DND-41 (cell line): Measurements from ENCODE around the gene TSKS.

Source experiments
- ATAC-seq: fragments of 200-7000 bp; cut with Tn5 transposase; 3 replicates; pipeline ENCODE4 v1.9.1; 2021; ENCODE audit warnings: low read depth; ENCODE audit not compliant: insufficient read depth
- DNase-seq: peaks from one replicate; pipeline ENCODE4 v3.0.0-alpha.2; 2020
- H2AFZ ChIP-seq: 2 replicates; pipeline ENCODE4 v1.6.0; 2012; ENCODE audit warnings: low read depth, low read length
- H3K27ac ChIP-seq: 2 replicates; pipeline ENCODE4 v1.5.1; 2012; ENCODE audit warnings: low read length, inconsistent platforms
- H3K27me3 ChIP-seq: fragments of 200-600 bp; sonication (generic); 2 replicates; pipeline ENCODE4 v1.6.0; 2012; ENCODE audit warnings: low read length, mild to moderate bottlenecking, inconsistent platforms; ENCODE audit not compliant: insufficient read depth, poor library complexity
- H3K36me3 ChIP-seq: 2 replicates; pipeline ENCODE4 v1.5.1; 2012; ENCODE audit warnings: low read length, inconsistent platforms; ENCODE audit not compliant: insufficient read depth
- H3K4me1 ChIP-seq: 2 replicates; pipeline ENCODE4 v1.5.1; 2012; ENCODE audit warnings: mild to moderate bottlenecking, low read length; ENCODE audit not compliant: insufficient read depth
- H3K4me2 ChIP-seq: 2 replicates; pipeline ENCODE4 v1.6.0; 2012; ENCODE audit warnings: mild to moderate bottlenecking, moderate library complexity, low read length, inconsistent platforms; ENCODE audit not compliant: insufficient read depth
- H3K4me3 ChIP-seq, 2 experiments: fragments of 200-600 bp in 1 of 2; shearing (Covaris generic) in 1 of 2; 2 replicates each; pipeline ENCODE4 v1.5.1; 2012 to 2016; ENCODE audit warnings: inconsistent platforms in 2 of 2, low read length in 2 of 2, mild to moderate bottlenecking in 2 of 2, low read depth in 1 of 2, moderate library complexity in 1 of 2
- H3K79me2 ChIP-seq: 2 replicates; pipeline ENCODE4 v1.6.0; 2012; ENCODE audit warnings: low read length, inconsistent platforms; ENCODE audit not compliant: insufficient read depth
- H3K9ac ChIP-seq: 2 replicates; pipeline ENCODE4 v1.6.0; 2012; ENCODE audit warnings: low read depth, mild to moderate bottlenecking, inconsistent platforms, low read length, moderate library complexity
- H3K9me3 ChIP-seq: 2 replicates; pipeline ENCODE4 v1.5.1; 2012; ENCODE audit warnings: low read length, moderate library complexity, mild to moderate bottlenecking, inconsistent platforms; ENCODE audit not compliant: insufficient read depth, severe bottlenecking
- H4K20me1 ChIP-seq: 2 replicates; pipeline ENCODE4 v1.6.0; 2012; ENCODE audit warnings: low read length; ENCODE audit not compliant: insufficient read depth
- CTCF ChIP-seq: IDR thresholded peaks from 2 replicates; pipeline ENCODE4 v1.5.1; 2012; ENCODE audit warnings: borderline replicate concordance, low read length, moderate library complexity, mild to moderate bottlenecking; ENCODE audit not compliant: poor library complexity, severe bottlenecking; ENCODE audit errors: extremely low read depth
- EZH2 ChIP-seq: IDR thresholded peaks from 3 replicates; pipeline ENCODE4 v1.6.1; 2012; ENCODE audit warnings: borderline replicate concordance, low read depth, mild to moderate bottlenecking, moderate library complexity, low read length, inconsistent platforms; ENCODE audit not compliant: severe bottlenecking

The TSKS gene

GRCh38 chr19:49773663-49774350 is 10.7 kb upstream of the TSKS start:
- ATAC-seq (no peak), DNase-seq (no peak)
- Histone ChIP-seq H3K36me3 (peaks cover 22% of the 10 kb centered on the region), H3K9ac (no peak overlapping the region), H3K4me2 (no peak overlapping the region), H3K4me3 (no peak overlapping the region), H3K27ac (no peak overlapping the region), H4K20me1 (peaks cover 22% of the 10 kb centered on the region), H3K9me3 (no peaks in the 10 kb centered on the region), H3K27me3 (no peaks in the 10 kb centered on the region), H3K79me2 (peaks cover 51% of the 10 kb centered on the region), H3K4me1 (peaks cover 5% of the 10 kb centered on the region), H2AFZ (no peak overlapping the region)
- TF ChIP-seq EZH2 (no peak), CTCF (no peak)

- Histone ChIP-seq H3K79me2 (peaks cover 59% of the 10 kb centered on the region), H3K36me3 (peaks cover 22% of the 10 kb centered on the region), H3K27ac (no peak overlapping the region), H3K4me1 (peaks cover 14% of the 10 kb centered on the region), H2AFZ (no peak overlapping the region), H4K20me1 (peaks cover 26% of the 10 kb centered on the region), H3K9me3 (no peaks in the 10 kb centered on the region), H3K4me2 (no peak overlapping the region), H3K9ac (no peak overlapping the region), H3K27me3 (no peaks in the 10 kb centered on the region), H3K4me3 (no peak overlapping the region)
- no peak for TF ChIP-seq CTCF
- no peak for TF ChIP-seq EZH2
- ATAC-seq (no peak), DNase-seq (no peak)
These were observed 9.8 kb upstream of the TSKS start for GRCh38 chr19:49772850-49773432.

- H3K27ac ChIP-seq: no peak overlapping the region
- ATAC-seq (no peak), DNase-seq (no peak)
- H4K20me1 ChIP-seq: peaks cover 33% of the 10 kb centered on the region
- TF ChIP-seq EZH2 (no peak), CTCF (no peak)
- no peak overlapping the region for H3K9ac ChIP-seq
- H3K4me1 ChIP-seq: peaks cover 20% of the 10 kb centered on the region
- peaks cover 70% of the 10 kb centered on the region for H3K79me2 ChIP-seq
- H3K27me3 ChIP-seq: no peaks in the 10 kb centered on the region
- H3K4me2 ChIP-seq: no peak overlapping the region
- no peaks in the 10 kb centered on the region for H3K9me3 ChIP-seq
- no peak overlapping the region for H3K4me3 ChIP-seq
- peaks cover 22% of the 10 kb centered on the region for H3K36me3 ChIP-seq
- H2AFZ ChIP-seq: no peak overlapping the region
These were observed 8.6 kb upstream of the TSKS start for GRCh38 chr19:49771674-49772139.
